DND-41 (cell line): ENCODE results near the gene EMILIN2.

Experiments used
- ATAC-seq: fragments of 200-7000 bp; cut with Tn5 transposase; 3 replicates; pipeline ENCODE4 v1.9.1; 2021; ENCODE audit warnings: low read depth; ENCODE audit not compliant: insufficient read depth
- DNase-seq: peaks from one replicate; pipeline ENCODE4 v3.0.0-alpha.2; 2020
- H2AFZ ChIP-seq: 2 replicates; pipeline ENCODE4 v1.6.0; 2012; ENCODE audit warnings: low read depth, low read length
- H3K27ac ChIP-seq: 2 replicates; pipeline ENCODE4 v1.5.1; 2012; ENCODE audit warnings: low read length, inconsistent platforms
- H3K27me3 ChIP-seq: fragments of 200-600 bp; sonication (generic); 2 replicates; pipeline ENCODE4 v1.6.0; 2012; ENCODE audit warnings: low read length, mild to moderate bottlenecking, inconsistent platforms; ENCODE audit not compliant: insufficient read depth, poor library complexity
- H3K36me3 ChIP-seq: 2 replicates; pipeline ENCODE4 v1.5.1; 2012; ENCODE audit warnings: low read length, inconsistent platforms; ENCODE audit not compliant: insufficient read depth
- H3K4me1 ChIP-seq: 2 replicates; pipeline ENCODE4 v1.5.1; 2012; ENCODE audit warnings: mild to moderate bottlenecking, low read length; ENCODE audit not compliant: insufficient read depth
- H3K4me2 ChIP-seq: 2 replicates; pipeline ENCODE4 v1.6.0; 2012; ENCODE audit warnings: mild to moderate bottlenecking, moderate library complexity, low read length, inconsistent platforms; ENCODE audit not compliant: insufficient read depth
- H3K4me3 ChIP-seq, 2 experiments: fragments of 200-600 bp in 1 of 2; shearing (Covaris generic) in 1 of 2; 2 replicates each; pipeline ENCODE4 v1.5.1; 2012 to 2016; ENCODE audit warnings: inconsistent platforms in 2 of 2, low read length in 2 of 2, mild to moderate bottlenecking in 2 of 2, low read depth in 1 of 2, moderate library complexity in 1 of 2
- H3K79me2 ChIP-seq: 2 replicates; pipeline ENCODE4 v1.6.0; 2012; ENCODE audit warnings: low read length, inconsistent platforms; ENCODE audit not compliant: insufficient read depth
- H3K9ac ChIP-seq: 2 replicates; pipeline ENCODE4 v1.6.0; 2012; ENCODE audit warnings: low read depth, mild to moderate bottlenecking, inconsistent platforms, low read length, moderate library complexity
- H3K9me3 ChIP-seq: 2 replicates; pipeline ENCODE4 v1.5.1; 2012; ENCODE audit warnings: low read length, moderate library complexity, mild to moderate bottlenecking, inconsistent platforms; ENCODE audit not compliant: insufficient read depth, severe bottlenecking
- H4K20me1 ChIP-seq: 2 replicates; pipeline ENCODE4 v1.6.0; 2012; ENCODE audit warnings: low read length; ENCODE audit not compliant: insufficient read depth
- EZH2 ChIP-seq: IDR thresholded peaks from 3 replicates; pipeline ENCODE4 v1.6.1; 2012; ENCODE audit warnings: borderline replicate concordance, low read depth, mild to moderate bottlenecking, moderate library complexity, low read length, inconsistent platforms; ENCODE audit not compliant: severe bottlenecking
- TF ChIP-seq, protein P1 (sequence below): IDR thresholded peaks from 2 replicates; pipeline ENCODE4 v1.5.1; 2012; ENCODE audit warnings: borderline replicate concordance, low read length, moderate library complexity, mild to moderate bottlenecking; ENCODE audit not compliant: poor library complexity, severe bottlenecking; ENCODE audit errors: extremely low read depth

EMILIN2 gene

DNA sequence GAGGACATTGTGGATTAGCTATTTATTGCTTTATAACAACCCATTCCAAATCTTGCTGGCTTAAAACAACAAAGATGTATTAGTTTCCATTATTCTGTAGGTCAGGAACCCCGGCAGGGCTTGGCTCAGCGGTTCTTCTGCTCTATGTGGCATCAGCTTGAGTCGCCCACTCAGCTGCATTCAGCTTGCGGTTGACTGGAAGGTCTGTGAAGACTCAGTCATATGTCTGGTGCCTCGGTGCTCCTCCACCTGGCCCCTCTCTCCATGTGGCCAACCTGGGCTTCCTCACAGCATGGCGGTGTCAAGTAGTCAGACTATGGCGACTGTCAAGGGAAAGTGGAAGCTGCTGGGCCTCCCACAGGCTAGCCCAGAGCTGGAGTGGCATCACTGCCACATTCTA lies 48.6 kb downstream of the EMILIN2 start:
- Histone ChIP-seq H3K4me1 (no peaks in the 10 kb centered on the region), H3K27me3 (no peaks in the 10 kb centered on the region), H3K9me3 (no peaks in the 10 kb centered on the region), H3K9ac (no peak overlapping the region), H3K4me2 (no peak overlapping the region), H3K79me2 (no peaks in the 10 kb centered on the region), H3K36me3 (no peaks in the 10 kb centered on the region), H4K20me1 (no peaks in the 10 kb centered on the region), H3K4me3 (no peak overlapping the region), H3K27ac (no peak overlapping the region), H2AFZ (no peak overlapping the region)
- ATAC-seq = no peak
- DNase-seq = no peak
- no peak for TF ChIP-seq EZH2
- TF ChIP-seq, protein P1, sequence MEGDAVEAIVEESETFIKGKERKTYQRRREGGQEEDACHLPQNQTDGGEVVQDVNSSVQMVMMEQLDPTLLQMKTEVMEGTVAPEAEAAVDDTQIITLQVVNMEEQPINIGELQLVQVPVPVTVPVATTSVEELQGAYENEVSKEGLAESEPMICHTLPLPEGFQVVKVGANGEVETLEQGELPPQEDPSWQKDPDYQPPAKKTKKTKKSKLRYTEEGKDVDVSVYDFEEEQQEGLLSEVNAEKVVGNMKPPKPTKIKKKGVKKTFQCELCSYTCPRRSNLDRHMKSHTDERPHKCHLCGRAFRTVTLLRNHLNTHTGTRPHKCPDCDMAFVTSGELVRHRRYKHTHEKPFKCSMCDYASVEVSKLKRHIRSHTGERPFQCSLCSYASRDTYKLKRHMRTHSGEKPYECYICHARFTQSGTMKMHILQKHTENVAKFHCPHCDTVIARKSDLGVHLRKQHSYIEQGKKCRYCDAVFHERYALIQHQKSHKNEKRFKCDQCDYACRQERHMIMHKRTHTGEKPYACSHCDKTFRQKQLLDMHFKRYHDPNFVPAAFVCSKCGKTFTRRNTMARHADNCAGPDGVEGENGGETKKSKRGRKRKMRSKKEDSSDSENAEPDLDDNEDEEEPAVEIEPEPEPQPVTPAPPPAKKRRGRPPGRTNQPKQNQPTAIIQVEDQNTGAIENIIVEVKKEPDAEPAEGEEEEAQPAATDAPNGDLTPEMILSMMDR = no peak

DNA sequence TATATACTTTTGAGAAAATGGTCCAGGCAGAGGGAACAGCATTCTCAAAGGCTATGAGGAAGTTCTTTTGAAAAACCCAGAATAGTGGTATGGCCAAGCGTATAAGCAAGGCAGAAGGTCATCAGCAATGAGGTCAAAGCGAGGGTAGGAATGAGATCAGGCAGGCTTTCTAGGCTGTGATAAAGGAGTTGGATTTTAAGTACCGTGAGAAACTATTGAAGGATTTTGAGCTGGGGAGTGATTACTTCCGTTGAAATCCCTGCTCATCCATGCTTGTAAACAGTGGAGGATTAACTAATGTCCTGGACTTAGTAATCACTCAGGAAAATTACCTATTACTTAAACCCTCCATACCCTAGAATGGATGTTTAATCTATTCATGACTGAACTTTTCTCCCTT lies 50.2 kb downstream of the EMILIN2 start:
- DNase-seq = no peak
- no peaks in the 10 kb centered on the region for H3K36me3 ChIP-seq

DNA sequence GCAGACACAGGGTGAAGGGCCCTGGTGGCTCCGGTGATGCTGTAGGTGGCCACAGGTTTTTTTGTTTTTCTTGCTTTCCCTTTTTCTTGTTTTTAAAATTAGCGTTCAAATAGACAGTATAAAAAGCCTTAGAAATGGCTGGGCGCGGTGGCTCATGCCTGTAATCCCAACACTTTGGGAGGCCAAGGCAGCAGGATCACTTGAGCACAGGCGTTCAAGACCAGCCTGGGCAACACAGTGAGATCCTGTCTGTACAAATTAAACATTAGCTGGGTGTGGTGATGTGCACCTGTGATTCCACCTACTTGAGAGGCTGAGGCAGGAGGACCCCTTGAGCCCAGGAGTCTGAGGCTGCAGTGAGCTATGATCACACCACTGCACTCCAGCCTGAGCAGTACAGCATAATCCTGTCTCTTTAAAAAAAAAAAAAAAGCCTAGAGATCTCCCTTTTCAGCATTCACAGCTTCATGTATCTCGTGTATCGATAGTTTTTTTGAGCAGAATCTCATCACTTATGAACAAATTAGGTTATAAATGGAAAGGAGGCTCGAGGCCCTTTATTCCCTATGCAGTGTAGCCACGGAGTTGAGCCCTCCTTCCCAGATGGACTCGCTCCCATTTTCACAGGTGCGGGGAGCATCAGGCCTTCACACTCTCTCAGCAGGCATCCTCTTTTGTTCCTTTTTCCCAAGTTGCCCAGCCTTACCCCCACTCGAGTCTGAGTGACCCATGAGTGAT lies 50.8 kb downstream of the EMILIN2 start:
- H2AFZ ChIP-seq = no peak overlapping the region
- no peak overlapping the region for H3K27ac ChIP-seq
- H3K4me3 ChIP-seq = no peak overlapping the region
- no peak overlapping the region for H3K9ac ChIP-seq
- H3K27me3 ChIP-seq = no peaks in the 10 kb centered on the region
- DNase-seq (no peak), ATAC-seq (no peak)
- no peak overlapping the region for H3K4me2 ChIP-seq
- H3K79me2 ChIP-seq = no peaks in the 10 kb centered on the region
- no peaks in the 10 kb centered on the region for H3K9me3 ChIP-seq
- no peaks in the 10 kb centered on the region for H4K20me1 ChIP-seq
- TF ChIP-seq, protein P1 = no peak
- TF ChIP-seq EZH2 = no peak
- no peaks in the 10 kb centered on the region for H3K36me3 ChIP-seq
- no peaks in the 10 kb centered on the region for H3K4me1 ChIP-seq

More for the DNA sequence above, 50.2 kb downstream of the EMILIN2 start:
- no peak overlapping the region for H3K9ac ChIP-seq
- H3K4me2 ChIP-seq = no peak overlapping the region
- no peak overlapping the region for H3K27ac ChIP-seq
- no peaks in the 10 kb centered on the region for H3K9me3 ChIP-seq
- H3K27me3 ChIP-seq = no peaks in the 10 kb centered on the region
- no peak overlapping the region for H2AFZ ChIP-seq
- TF ChIP-seq, protein P1 = no peak
- no peak for TF ChIP-seq EZH2
- no peaks in the 10 kb centered on the region for H3K79me2 ChIP-seq
- no peak for ATAC-seq
- H3K4me3 ChIP-seq = no peak overlapping the region
- no peaks in the 10 kb centered on the region for H3K4me1 ChIP-seq
- H4K20me1 ChIP-seq = no peaks in the 10 kb centered on the region
